ENCODE results near the gene MAL.
"Not testable (repeated sequence)": the region's sequence is repeated elsewhere in the genome, so short reads cannot be mapped to it uniquely, and the experiment has no call there.

MAL gene

DNA sequence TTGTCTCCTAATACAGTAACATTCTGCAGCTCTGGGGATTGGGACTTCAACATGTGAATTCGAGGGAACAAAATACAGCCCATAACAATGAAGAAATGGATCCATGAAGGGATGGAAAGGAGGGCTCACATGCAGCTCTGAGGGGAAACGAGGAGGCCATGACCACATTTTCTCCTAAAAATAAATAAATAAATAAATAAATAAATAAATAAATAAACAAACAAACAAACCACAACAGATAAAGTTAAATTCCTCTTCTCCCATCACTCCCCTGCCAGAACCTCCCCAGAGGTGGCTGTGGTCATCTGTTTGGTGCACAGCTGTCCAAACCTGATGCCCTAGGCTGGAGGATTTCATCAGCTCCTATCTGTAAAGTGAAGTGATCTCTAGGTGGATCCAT is 42.7 kb downstream of the MAL start:
- DNase-seq = no peak

DNA sequence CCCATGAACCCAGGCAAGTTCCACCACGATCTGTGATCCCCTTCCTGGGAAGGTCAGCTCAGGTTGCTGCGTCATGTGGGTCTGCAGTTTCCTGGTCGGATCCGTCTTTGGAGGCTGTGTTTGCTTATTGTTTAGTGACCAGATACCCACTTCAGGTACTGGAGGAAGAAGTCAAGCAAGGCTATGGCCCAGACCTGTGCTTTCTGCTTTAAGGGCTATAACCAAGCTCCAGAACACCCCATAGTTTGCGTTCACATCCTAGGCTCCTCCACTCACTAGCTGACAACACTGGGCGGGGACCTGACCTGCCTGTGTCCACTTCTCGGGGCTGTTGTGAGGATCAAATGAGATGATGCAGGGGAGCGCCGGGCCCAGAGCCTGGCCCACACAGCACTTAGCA is 44.0 kb downstream of the MAL start:
- no peak for DNase-seq

- no peak for DNase-seq
Measured at GRCh38 chr2:95071856-95072255, 46.3 kb downstream of the MAL start.

- DNase-seq = no peak
Measured at GRCh38 chr2:95072424-95072823, 46.9 kb downstream of the MAL start.

GRCh38 chr2:95073856-95074662 is 48.6 kb downstream of the MAL start:
- DNase-seq = no peak

GRCh38 chr2:95074663-95075439 is 49.3 kb downstream of the MAL start:
- DNase-seq = no peak

DNA sequence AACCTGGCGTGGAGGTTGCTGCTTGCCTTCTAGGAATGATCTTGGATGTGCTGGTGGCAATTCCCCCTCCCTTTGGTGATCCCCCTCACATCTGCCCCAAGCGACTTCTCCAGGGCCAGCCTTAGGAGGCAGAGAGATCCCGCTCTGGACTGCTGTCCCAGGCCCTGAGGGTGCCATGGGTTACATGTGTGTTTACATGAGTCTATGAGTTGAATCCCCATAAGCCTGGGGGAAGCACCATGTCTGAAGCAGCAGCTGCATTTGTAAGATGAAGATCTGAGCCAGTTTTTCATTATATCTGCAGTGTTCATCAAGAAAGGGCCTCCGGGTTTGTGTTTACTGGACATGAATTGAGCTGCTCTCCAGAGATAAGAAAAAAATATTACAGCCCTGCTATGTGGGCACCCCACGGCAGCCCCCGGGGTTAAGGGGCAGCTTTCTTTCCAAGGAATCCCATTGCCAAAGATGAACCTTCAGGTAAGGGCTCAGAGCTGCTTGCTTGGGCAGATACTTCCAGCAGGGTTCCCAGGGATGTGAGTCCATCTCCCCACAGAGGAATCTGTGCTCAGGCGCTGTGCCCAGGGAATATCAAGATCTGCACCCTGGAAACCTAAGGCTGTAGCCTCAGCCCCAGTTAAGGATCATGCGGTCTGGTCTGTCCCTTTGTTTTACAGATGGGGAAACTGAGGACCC is 50.1 kb downstream of the MAL start:
- DNase-seq = no peak

GRCh38 chr2:95076705-95077529 is 51.4 kb downstream of the MAL start:
- peak; percentile 75 for DNase-seq

DNA sequence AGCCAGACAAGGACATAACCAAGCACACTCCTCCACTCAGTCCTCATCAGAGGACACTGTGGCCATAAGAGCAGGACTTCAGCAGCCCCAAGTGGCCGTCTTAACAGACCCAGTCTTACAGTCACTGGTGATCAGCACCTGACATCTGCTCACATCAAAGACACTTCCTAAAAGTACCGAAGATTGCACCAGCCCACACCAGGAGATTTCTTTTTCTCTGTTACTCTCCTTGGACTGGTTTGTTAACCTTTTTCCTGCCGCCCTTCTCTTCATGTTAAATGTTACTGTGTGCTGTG is 52.0 kb downstream of the MAL start:
- no peak for DNase-seq

GRCh38 chr2:95077861-95078603 is 52.5 kb downstream of the MAL start:
- DNase-seq = no peak

DNA sequence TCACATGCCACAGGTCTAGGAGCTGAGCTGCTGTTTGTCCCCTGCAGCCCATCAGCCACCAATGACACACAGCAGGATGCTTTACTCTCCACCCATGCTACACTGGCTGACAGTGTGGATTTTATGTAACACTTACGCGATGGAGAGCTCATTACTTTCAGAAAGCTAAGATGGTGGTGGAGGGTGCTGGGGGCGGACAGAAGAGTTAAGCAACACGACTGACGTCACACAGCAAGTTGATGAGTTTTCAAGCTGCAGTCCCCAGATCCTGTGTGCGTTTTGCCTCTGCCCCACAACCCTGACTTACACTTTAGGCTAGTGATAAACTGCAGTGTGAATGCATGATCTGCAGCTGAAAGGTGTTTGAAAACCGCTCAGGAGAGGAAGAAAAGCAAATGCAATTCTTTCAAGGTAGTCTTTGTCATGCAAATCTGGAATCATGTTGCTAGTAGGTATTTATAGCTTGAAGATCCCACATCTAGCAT is 53.7 kb downstream of the MAL start:
- no peak for DNase-seq

GRCh38 chr2:95082477-95082876 is 57.0 kb downstream of the MAL start:
- no peak for DNase-seq

DNA sequence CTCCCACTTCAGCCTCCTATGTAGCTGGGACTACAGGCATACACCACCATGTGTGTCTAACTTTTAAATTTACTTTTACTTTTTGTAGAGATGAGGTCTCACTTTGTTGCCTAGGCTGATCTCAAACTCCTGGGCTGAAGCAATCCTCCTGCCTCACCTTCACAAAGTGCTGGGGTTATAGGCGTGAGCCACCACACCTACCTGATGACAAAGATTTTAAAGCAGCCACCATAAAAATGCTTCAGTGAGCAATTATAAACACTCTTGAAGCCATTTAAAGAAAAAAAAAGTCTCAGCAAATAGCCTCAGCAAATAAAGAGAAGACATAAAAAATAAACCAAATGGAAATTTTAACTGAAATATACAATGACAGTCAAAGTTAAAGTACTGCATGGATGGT is 60.5 kb downstream of the MAL start:
- DNase-seq = no peak

DNA sequence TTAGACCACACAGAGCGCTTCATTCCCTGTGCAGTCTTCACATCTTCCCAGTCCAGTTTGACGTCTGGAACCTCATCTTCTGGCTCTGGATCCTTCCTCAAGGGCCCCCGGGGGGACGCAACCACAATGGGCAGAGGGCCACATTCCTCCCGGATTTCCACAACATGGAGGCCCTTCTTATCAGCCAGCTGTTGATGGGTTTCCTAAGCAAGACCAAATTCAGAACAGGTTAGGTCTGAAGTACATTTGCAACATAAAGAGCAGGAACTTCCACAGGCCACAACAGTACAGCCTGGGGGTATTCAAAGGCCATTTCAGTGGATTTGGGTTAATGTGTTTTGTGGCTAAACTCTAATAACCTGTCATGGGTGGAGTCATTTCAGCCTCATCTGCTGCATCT is 61.9 kb downstream of the MAL start:
- no peak for DNase-seq

DNA sequence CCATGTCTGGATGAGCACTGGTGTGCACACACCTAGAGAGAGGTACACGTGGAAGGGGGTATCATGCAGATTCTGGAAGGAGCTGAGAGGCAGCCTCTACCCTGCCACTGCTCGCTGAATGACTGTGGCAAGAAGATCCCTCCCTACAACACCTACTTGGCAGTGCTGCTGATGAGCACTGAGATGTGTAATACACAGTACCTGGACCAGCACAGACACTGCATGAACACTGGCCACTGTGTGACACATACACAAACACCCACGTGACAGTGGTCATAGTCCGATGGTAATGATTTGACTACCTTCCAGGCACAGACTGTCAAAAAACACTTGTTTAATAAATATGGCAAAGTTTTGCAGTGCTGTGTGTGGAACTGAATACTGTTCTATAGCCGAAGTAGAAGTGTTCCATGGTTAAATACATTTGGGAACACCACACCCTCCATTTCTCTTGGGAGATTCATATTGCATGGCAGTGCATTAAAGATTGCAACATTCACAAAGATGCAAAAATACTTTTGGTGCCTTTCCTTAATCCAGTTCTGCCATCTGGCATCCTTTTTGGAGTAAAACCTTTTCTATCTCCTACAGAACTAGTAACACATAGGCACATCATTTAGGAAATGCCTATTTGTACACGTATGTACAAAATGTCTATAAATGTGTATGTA is 66.5 kb downstream of the MAL start:
- DNase-seq = no peak

- not testable (repeated sequence) for DNase-seq
Measured at GRCh38 chr2:95098273-95098672, 72.8 kb downstream of the MAL start.

- DNase-seq = no peak
Measured at GRCh38 chr2:95099910-95100309, 74.4 kb downstream of the MAL start.
